NK-92 treated with Interleukin-12 subunit alpha and Interleukin-12 subunit beta, amount 100 ng/mL, for 24 hours (cell line): Measurements from ENCODE around the gene PRPH.
A peak's percentile ranks its signal among the peaks of the same experiment; 100 is the strongest.
"Not testable (repeated sequence)": the region's sequence is repeated elsewhere in the genome, so short reads cannot be mapped to it uniquely, and the experiment has no call there.

Experiments
- DNase-seq: peaks from one replicate; lab custom pipeline; 2025; lab: John Stamatoyannopoulos, UW

PRPH gene

GRCh38 chr12:49301760-49302159 is 6.8 kb downstream of the PRPH start:
- no peak for DNase-seq

- DNase-seq: no peak
These were observed 9.2 kb downstream of the PRPH start for GRCh38 chr12:49304161-49304560.

DNA sequence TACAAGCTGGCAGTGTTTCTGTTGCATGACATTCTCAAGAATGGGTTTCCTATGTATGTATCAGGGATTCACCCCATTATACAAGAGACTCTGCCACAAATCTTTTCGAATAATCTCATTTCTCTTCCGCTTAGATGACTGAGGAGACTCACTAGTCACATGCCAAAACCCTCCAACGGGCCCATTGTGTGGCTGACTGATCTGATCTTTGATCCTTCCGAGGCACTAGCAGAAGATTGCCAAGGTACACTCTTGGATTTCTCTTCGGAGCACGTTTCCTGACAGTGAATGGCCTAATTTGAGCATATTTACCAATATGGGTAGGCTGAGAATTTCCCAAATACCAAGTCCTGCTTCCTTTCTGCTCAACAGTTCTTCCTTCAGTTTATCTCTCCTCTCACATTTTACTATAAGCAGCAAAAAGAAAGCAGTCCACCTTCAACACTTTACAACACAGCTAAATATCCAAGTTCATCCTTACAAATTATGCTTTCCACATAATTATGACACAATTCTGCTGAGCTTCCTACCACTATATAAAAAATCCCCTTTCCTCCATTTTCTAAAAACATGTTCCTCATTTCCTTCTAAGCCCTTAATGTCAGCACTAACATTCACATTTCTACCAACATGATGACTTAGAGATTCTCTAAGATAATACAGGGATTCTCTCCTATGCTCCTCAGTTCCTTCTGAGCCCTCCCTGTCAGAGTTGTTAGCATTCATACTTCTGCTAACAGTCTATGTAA is 11.0 kb downstream of the PRPH start:
- DNase-seq: no peak

DNA sequence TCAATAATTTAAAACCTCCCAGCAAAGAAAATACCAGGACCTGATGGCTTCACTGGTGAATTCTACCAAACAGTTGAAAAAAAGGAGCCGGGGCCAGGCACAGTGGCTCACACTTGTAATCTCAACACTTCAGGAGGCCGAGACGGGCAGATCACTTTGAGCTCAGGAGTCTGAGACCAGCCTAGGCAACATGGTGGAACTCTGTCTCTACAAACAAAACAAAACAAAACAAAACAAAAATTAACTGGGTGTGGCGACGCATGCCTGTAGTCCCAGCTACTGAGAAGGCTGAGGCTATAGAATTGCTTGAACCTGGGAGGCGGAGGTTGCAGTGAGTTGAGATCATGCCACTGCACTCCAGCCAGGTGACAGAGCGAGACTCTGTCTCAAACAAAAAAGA is 14.4 kb downstream of the PRPH start:
- no peak for DNase-seq

DNA sequence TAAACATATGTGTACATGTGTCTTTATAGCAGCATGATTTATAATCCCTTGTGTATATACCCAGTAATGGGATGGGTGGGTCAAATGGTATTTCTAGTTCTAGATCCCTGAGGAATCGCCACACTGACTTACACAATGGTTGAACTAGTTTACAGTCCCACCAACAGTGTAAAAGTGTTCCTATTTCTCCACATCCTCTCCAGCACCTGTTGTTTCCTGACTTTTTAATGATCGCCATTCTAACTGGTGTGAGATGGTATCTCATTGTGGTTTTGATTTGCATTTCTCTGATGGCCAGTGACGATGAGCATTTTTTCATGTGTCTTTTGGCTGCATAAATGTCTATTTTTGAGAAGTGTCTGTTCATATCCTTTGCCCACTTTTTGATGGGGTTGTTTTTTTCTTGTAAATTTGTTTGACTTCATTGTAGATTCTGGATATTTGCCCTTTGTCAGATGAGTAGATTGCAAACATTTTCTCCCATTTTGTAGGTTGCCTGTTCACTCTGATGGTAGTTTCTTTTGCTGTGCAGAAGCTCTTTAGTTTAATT is 15.6 kb downstream of the PRPH start:
- DNase-seq: not testable (repeated sequence)

GRCh38 chr12:49314811-49315210 is 19.9 kb downstream of the PRPH start:
- DNase-seq: no peak

DNA sequence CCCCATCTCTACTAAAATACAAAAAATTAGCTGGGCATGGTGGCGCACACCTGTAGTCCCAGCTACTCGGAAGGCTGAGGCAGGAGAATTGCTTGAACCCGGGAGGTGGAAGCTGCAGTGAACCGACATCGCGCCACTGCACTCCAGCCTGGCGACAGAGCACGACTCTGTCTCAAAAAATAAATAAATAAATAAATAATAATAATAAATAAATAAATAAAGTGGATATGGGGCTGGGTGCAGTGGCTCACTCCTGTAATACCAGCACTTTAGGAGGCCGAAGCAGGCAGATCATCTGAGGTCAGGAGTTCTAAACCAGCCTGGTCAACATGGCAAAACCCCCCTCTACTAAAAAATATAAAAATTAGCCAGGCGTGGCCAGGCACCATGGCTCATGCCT is 22.2 kb downstream of the PRPH start:
- DNase-seq: not testable (repeated sequence)

GRCh38 chr12:49320411-49321103 is 25.6 kb downstream of the PRPH start:
- not testable (repeated sequence) for DNase-seq

- no peak for DNase-seq
These were observed 27.4 kb downstream of the PRPH start for GRCh38 chr12:49322367-49322707.

DNA sequence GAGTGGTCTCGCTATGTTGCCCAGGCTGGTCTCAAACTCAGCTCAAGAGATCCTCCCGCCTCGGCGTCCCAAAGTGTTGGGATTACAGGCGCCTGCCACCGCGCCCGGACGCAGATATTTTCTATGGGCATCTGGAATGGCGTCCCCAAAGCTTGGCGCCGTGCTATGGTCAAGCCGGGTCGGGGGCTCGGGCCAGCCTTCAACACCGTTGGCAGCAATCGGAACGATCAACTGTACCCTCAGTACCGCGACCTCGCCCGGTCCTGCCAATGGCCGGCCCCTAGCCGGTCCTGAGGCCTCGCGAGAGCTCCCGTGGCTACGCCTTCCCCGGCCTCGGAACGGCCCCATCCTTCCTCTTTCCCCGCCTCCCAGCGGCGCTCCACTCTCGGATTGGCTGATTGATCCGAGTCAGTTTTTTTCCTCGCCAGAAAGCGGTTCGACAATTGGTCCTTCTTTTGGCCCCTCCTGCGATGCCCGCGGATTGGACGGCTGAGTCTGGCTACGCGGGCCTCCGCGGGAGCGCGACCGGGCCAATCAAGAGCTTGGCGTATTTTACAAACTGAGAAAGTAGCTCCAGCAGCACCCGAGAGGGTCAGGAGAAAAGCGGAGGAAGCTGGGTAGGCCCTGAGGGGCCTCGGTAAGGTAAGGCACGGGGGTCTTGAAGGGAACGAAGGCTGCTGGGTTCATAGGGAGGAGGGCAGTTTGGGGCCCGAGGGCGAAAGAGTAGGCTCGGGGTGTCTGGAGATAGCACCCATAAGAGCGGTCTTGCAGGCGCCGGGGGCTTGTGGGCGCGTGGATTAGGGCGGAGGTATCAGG is 28.0 kb downstream of the PRPH start, which contains the start of gene TROAP:
Gene TROAP, plus strand, starts transcription at position 548 of the 816 bp plus-strand sequence. CDS start 354 bp downstream, outside the sequence.
- DNase-seq: peak; percentile 91

- DNase-seq: no peak
These were observed 28.7 kb downstream of the PRPH start for GRCh38 chr12:49323524-49324097.

- no peak for DNase-seq
These were observed 30.7 kb downstream of the PRPH start for GRCh38 chr12:49325606-49326005.

DNA sequence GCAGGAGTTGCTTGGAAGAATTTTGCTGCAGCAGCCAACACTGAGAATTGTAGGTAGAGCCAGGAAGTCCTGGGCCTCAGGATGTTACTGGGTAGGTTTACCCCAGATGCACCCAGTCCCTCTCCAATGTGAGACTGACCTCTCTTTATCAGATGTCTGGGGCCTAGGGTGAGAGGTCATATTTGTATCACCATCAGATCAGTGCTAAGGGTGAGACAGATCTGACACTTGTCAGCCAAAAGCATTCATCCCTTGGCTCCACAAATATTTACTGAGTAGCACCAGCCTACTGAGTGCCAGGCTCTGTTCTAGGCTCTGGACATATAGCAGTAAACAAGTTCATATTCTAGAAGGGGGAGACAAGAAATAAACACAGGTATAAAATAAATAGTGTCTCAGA is 32.4 kb downstream of the PRPH start:
- no peak for DNase-seq

GRCh38 chr12:49327887-49328286 is 32.9 kb downstream of the PRPH start:
- no peak for DNase-seq

DNA sequence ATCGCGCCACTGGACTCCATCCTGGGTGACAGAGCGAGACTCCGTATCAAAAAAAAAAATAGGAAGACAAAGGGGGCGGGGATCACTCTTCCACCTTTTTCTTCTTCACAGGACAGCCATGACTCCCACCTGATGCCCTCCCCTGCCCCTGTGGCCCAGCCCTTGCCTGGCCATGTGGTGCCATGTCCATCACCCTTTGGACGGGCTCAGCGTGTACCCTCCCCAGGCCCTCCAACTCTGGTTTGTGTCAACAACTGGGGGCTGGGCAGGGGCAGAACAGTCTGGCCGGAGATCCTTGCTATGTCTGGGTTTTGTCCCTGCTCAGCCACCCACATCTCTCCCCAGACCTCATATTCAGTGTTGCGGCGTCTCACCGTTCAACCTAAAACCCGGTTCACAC is 33.9 kb downstream of the PRPH start:
- no peak for DNase-seq

DNA sequence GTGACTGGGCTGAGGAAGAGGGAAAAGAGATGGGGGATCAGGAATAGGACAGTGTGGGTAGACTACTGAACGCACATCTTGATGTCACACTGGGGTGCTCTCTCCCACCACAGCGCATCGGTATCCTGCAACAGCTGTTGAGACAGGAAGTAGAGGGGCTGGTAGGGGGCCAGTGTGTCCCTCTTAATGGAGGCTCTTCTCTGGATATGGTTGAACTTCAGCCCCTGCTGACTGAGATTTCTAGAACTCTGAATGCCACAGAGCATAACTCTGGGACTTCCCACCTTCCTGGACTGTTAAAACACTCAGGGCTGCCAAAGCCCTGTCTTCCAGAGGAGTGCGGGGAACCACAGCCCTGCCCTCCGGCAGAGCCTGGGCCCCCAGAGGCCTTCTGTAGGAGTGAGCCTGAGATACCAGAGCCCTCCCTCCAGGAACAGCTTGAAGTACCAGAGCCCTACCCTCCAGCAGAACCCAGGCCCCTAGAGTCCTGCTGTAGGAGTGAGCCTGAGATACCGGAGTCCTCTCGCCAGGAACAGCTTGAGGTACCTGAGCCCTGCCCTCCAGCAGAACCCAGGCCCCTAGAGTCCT is 35.2 kb downstream of the PRPH start:
- DNase-seq: no peak

DNA sequence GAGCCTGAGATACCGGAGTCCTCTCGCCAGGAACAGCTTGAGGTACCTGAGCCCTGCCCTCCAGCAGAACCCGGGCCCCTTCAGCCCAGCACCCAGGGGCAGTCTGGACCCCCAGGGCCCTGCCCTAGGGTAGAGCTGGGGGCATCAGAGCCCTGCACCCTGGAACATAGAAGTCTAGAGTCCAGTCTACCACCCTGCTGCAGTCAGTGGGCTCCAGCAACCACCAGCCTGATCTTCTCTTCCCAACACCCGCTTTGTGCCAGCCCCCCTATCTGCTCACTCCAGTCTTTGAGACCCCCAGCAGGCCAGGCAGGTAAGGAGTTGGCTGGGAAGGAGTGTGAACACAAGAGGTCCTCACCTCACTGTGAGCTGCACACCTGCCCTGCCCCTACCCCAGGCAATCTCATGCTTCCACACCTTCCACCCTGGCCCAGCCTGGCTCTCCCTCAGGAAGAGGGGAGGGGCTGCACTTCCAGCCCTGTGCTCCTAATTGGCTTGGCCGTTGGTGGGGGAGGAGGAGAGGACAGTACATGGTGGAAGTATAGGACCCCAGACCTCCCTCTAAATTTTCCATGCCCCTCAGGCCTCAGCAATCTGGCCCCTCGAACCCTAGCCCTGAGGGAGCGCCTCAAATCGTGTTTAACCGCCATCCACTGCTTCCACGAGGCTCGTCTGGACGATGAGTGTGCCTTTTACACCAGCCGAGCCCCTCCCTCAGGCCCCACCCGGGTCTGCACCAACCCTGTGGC is 35.9 kb downstream of the PRPH start:
- DNase-seq: no peak

DNA sequence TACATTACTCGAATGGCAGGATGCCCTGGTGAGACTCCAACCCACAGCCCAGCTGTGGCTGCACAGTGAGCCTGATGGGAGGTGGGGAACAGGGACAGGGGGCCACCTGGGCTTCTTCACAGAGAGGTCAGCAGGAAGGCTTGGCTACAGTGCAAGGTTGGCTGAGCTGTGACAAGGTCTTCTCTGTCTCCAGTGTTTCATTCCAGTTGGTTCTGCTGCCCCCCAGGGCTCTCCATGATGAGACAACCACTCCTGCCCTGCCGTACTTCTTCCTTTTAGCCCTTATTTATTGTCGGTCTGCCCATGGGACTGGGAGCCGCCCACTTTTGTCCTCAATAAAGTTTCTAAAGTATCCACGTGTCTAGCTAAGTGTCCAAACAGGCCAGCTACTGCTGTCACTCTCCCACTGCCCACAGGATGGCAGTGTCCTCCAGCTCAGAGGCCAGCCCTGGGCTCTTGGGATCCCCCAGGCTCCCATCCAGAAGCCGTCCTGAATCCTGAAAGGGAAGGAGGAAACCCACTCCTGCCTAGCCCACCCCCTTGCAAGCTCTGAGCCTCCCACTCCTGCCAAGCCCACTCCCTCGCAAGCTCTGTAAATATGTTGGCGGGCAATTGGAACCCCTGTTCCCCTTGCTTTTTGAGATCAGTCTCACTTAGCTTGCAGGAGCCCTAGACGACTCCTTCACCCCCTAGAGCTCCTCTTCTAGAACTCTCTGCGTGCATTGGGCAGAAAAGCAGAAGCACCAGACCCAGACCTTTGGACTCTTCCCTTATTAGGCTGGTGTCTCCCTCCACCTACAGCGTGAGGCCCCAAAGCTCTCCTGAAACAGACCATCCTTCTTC is 36.7 kb downstream of the PRPH start:
- no peak for DNase-seq

GRCh38 chr12:49332441-49332861 is 37.5 kb downstream of the PRPH start:
- no peak for DNase-seq

GRCh38 chr12:49332891-49333371 is 38.0 kb downstream of the PRPH start:
- DNase-seq: no peak
